ENCODE measurements around the gene NOP53.
"Not testable (repeated sequence)": the region's sequence is repeated elsewhere in the genome, so short reads cannot be mapped to it uniquely, and the experiment has no call there.

The NOP53 gene

GRCh38 chr19:47769534-47769933, 24.2 kb downstream of the NOP53 start:
- no peak for DNase-seq (ENCODE audit: low read depth in 2 of 3, low spot score in 2 of 3)

- DNase-seq (ENCODE audit: low read depth in 2 of 3, low spot score in 2 of 3), result not testable (repeated sequence)
These were observed 25.9 kb downstream of the NOP53 start for GRCh38 chr19:47771291-47771690.

GRCh38 chr19:47776568-47776967, 31.2 kb downstream of the NOP53 start:
- no peak for DNase-seq (ENCODE audit: low read depth in 2 of 3, low spot score in 2 of 3)

- not testable (repeated sequence) for DNase-seq (ENCODE audit: low read depth in 2 of 3, low spot score in 2 of 3)
These were observed 32.1 kb downstream of the NOP53 start for GRCh38 chr19:47777245-47778048.

GRCh38 chr19:47778049-47778953, 33.0 kb downstream of the NOP53 start, which contains the start of gene SELENOW:
Gene SELENOW (plus strand): TSS chr19:47778703. CDS start chr19:47778786, 83 bp downstream.
- peak; percentile 59 to 72 (median 68) for DNase-seq (ENCODE audit: low read depth in 2 of 3, low spot score in 2 of 3)

GRCh38 chr19:47778954-47779351, 33.6 kb downstream of the NOP53 start:
- DNase-seq (ENCODE audit: low read depth in 2 of 3, low spot score in 2 of 3), result no peak

- DNase-seq (ENCODE audit: low read depth in 2 of 3, low spot score in 2 of 3), result no peak
These were observed 34.3 kb downstream of the NOP53 start for GRCh38 chr19:47779524-47780214.

GRCh38 chr19:47780215-47780551, 34.8 kb downstream of the NOP53 start:
- no peak for DNase-seq (ENCODE audit: low read depth in 2 of 3, low spot score in 2 of 3)

GRCh38 chr19:47781590-47782262, 36.4 kb downstream of the NOP53 start:
- DNase-seq (ENCODE audit: low read depth in 2 of 3, low spot score in 2 of 3), result no peak

GRCh38 chr19:47786566-47786965, 41.2 kb downstream of the NOP53 start:
- no peak for DNase-seq (ENCODE audit: low read depth in 2 of 3, low spot score in 2 of 3)

- not testable (repeated sequence) for DNase-seq (ENCODE audit: low read depth in 2 of 3, low spot score in 2 of 3)
These were observed 42.0 kb downstream of the NOP53 start for GRCh38 chr19:47787307-47787706.

- not testable (repeated sequence) for DNase-seq (ENCODE audit: low read depth in 2 of 3, low spot score in 2 of 3)
These were observed 44.5 kb downstream of the NOP53 start for GRCh38 chr19:47789811-47790210.

- DNase-seq (ENCODE audit: low read depth in 2 of 3, low spot score in 2 of 3), result peak; percentile 48 to 97 (median 96)
These were observed 45.1 kb downstream of the NOP53 start for GRCh38 chr19:47790398-47790814.

GRCh38 chr19:47792616-47793015, 47.3 kb downstream of the NOP53 start:
- DNase-seq (ENCODE audit: low read depth in 2 of 3, low spot score in 2 of 3), result no peak

- no peak for DNase-seq (ENCODE audit: low read depth in 2 of 3, low spot score in 2 of 3)
These were observed 49.2 kb downstream of the NOP53 start for GRCh38 chr19:47794526-47794925.

- DNase-seq (ENCODE audit: low read depth in 2 of 3, low spot score in 2 of 3), result no peak
These were observed 51.4 kb downstream of the NOP53 start for GRCh38 chr19:47796785-47797184.

- DNase-seq (ENCODE audit: low read depth in 2 of 3, low spot score in 2 of 3), result no peak
These were observed 52.9 kb downstream of the NOP53 start for GRCh38 chr19:47797996-47798903.

- no peak for DNase-seq (ENCODE audit: low read depth in 2 of 3, low spot score in 2 of 3)
These were observed 53.5 kb downstream of the NOP53 start for GRCh38 chr19:47798904-47799266.

GRCh38 chr19:47801270-47801669, 55.9 kb downstream of the NOP53 start:
- DNase-seq (ENCODE audit: low read depth in 2 of 3, low spot score in 2 of 3), result no peak

- DNase-seq (ENCODE audit: low read depth in 2 of 3, low spot score in 2 of 3), result no peak
These were observed 57.2 kb downstream of the NOP53 start for GRCh38 chr19:47802521-47803043.
